SU-DHL-6 (cell line): ENCODE data around the gene SLC6A17.

Source experiments
- H2AFZ ChIP-seq: fragments of 200-600 bp; sonication (generic); 2 replicates; pipeline ENCODE4 v1.6.1; 2014; ENCODE audit warnings: low read depth, mild to moderate bottlenecking, moderate library complexity, mixed read lengths, antibody characterized with exemption, low read length; ENCODE audit not compliant: severe bottlenecking
- H3F3A ChIP-seq: fragments of 200-600 bp; shearing (Covaris generic); 2 replicates; pipeline ENCODE4 v1.6.0; 2016; ENCODE audit warnings: antibody characterized with exemption, mild to moderate bottlenecking; ENCODE audit not compliant: insufficient read depth
- H3K27ac ChIP-seq: fragments of 200-600 bp; sonication (generic); 2 replicates; pipeline ENCODE4 v1.5.1; 2016; ENCODE audit warnings: low read depth, mild to moderate bottlenecking, low read length, moderate library complexity, mixed read lengths
- H3K27me3 ChIP-seq: fragments of 200-600 bp; sonication (generic), shearing (Covaris generic); 2 replicates; pipeline ENCODE4 v1.6.0; 2014; ENCODE audit warnings: mild to moderate bottlenecking, low read length
- H3K36me3 ChIP-seq: fragments of 200-600 bp; sonication (generic); 2 replicates; pipeline ENCODE4 v1.6.1; 2014; ENCODE audit warnings: mild to moderate bottlenecking, low read length, mixed read lengths
- H3K4me2 ChIP-seq: fragments of 300-600, 200-600 bp; shearing (Covaris generic), sonication (generic); 2 replicates; pipeline ENCODE4 v1.6.0; 2014; ENCODE audit warnings: low read length, low read depth, mild to moderate bottlenecking; ENCODE audit not compliant: poor library complexity, severe bottlenecking
- H3K4me3 ChIP-seq: fragments of 200-600 bp; sonication (generic); 2 replicates; pipeline ENCODE4 v1.5.1; 2014; ENCODE audit warnings: antibody characterized with exemption, low read length, mild to moderate bottlenecking, mixed read lengths; ENCODE audit not compliant: insufficient read depth, poor library complexity, severe bottlenecking
- H3K79me2 ChIP-seq: fragments of 200-600 bp; sonication (generic); 2 replicates; pipeline ENCODE4 v1.6.1; 2014; ENCODE audit warnings: mild to moderate bottlenecking, low read length, moderate library complexity; ENCODE audit not compliant: insufficient read depth
- H3K9ac ChIP-seq: fragments of 200-600 bp; sonication (generic); 2 replicates; pipeline ENCODE4 v1.7.0; 2014; ENCODE audit warnings: mild to moderate bottlenecking, low read length
- H3K9me2 ChIP-seq: fragments of 200-600 bp; sonication (generic); replicated peaks from 2 replicates; pipeline ENCODE4 v1.6.1; 2014; ENCODE audit warnings: low read length; ENCODE audit not compliant: insufficient read depth
- H3K9me3 ChIP-seq: fragments of 200-600 bp; sonication (generic); 2 replicates; pipeline ENCODE4 v1.6.1; 2014; ENCODE audit warnings: low read length, mixed read lengths; ENCODE audit not compliant: insufficient read depth
- H4K20me1 ChIP-seq: fragments of 200-600 bp; sonication (generic); 2 replicates; pipeline ENCODE4 v1.6.1; 2014; ENCODE audit warnings: low read depth, mild to moderate bottlenecking, antibody characterized with exemption, low read length, moderate library complexity, mixed read lengths
- EZH2phosphoT487 ChIP-seq: fragments of 200-600 bp; sonication (generic), shearing (Covaris generic); conservative IDR thresholded peaks from 2 replicates; pipeline ENCODE4 v1.6.1; 2018; ENCODE audit warnings: mild to moderate bottlenecking, antibody characterized with exemption, low read length, moderate library complexity, mixed read lengths
- TF ChIP-seq, protein P1 (sequence below): fragments of 200-600 bp; sonication (generic); IDR thresholded peaks from one replicate; pipeline ENCODE4 v1.5.1; 2017; ENCODE audit warnings: antibody characterized with exemption, mild to moderate bottlenecking, low read length, moderate library complexity; ENCODE audit not compliant: insufficient read depth, poor library complexity, severe bottlenecking

SLC6A17 gene

DNA sequence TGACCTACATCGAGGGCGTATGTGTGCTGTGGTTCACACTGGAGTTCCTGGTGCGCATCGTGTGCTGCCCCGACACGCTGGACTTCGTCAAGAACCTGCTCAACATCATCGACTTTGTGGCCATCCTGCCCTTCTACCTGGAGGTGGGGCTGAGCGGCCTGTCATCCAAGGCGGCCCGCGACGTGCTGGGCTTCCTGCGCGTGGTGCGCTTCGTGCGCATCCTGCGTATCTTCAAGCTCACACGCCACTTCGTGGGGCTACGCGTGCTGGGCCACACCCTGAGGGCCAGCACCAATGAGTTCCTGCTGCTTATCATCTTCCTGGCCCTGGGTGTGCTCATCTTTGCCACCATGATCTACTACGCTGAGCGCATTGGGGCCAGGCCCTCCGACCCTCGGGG, 72.8 kb downstream of the SLC6A17 start:
- no peak overlapping the region for H2AFZ ChIP-seq
- no peaks in the 10 kb centered on the region for H3K36me3 ChIP-seq
- no peak overlapping the region for H3K4me3 ChIP-seq
- no peak overlapping the region for H3K27ac ChIP-seq
- TF ChIP-seq, protein P1, sequence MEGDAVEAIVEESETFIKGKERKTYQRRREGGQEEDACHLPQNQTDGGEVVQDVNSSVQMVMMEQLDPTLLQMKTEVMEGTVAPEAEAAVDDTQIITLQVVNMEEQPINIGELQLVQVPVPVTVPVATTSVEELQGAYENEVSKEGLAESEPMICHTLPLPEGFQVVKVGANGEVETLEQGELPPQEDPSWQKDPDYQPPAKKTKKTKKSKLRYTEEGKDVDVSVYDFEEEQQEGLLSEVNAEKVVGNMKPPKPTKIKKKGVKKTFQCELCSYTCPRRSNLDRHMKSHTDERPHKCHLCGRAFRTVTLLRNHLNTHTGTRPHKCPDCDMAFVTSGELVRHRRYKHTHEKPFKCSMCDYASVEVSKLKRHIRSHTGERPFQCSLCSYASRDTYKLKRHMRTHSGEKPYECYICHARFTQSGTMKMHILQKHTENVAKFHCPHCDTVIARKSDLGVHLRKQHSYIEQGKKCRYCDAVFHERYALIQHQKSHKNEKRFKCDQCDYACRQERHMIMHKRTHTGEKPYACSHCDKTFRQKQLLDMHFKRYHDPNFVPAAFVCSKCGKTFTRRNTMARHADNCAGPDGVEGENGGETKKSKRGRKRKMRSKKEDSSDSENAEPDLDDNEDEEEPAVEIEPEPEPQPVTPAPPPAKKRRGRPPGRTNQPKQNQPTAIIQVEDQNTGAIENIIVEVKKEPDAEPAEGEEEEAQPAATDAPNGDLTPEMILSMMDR: no peak
- no peak for TF ChIP-seq EZH2phosphoT487
- H3F3A ChIP-seq: no peaks in the 10 kb centered on the region
- H3K79me2 ChIP-seq: no peaks in the 10 kb centered on the region
- no peaks in the 10 kb centered on the region for H3K9me3 ChIP-seq
- H3K4me2 ChIP-seq: no peak overlapping the region
- H3K27me3 ChIP-seq: no peaks in the 10 kb centered on the region
- no peaks in the 10 kb centered on the region for H4K20me1 ChIP-seq
- H3K9me2 ChIP-seq: no peaks in the 10 kb centered on the region
- H3K9ac ChIP-seq: no peak overlapping the region

DNA sequence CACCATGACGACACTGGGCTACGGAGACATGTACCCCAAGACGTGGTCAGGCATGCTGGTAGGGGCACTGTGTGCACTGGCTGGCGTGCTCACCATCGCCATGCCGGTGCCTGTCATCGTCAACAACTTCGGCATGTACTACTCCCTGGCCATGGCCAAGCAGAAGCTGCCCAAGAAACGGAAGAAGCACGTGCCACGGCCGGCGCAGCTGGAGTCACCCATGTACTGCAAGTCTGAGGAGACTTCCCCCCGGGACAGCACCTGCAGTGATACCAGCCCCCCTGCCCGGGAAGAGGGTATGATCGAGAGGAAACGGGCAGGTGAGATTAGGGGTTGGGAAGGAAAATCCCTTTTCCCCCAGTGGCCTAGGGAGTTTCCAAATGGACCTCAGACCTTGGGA, 73.3 kb downstream of the SLC6A17 start:
- Histone ChIP-seq H3K27ac (no peak overlapping the region), H4K20me1 (no peaks in the 10 kb centered on the region), H3K79me2 (no peaks in the 10 kb centered on the region), H3K9ac (no peak overlapping the region), H3K9me2 (no peaks in the 10 kb centered on the region), H3K4me2 (no peak overlapping the region), H3K9me3 (no peaks in the 10 kb centered on the region), H2AFZ (no peak overlapping the region), H3K36me3 (no peaks in the 10 kb centered on the region), H3F3A (no peaks in the 10 kb centered on the region), H3K4me3 (no peak overlapping the region), H3K27me3 (no peaks in the 10 kb centered on the region)
- TF ChIP-seq, protein P1: no peak
- no peak for TF ChIP-seq EZH2phosphoT487

DNA sequence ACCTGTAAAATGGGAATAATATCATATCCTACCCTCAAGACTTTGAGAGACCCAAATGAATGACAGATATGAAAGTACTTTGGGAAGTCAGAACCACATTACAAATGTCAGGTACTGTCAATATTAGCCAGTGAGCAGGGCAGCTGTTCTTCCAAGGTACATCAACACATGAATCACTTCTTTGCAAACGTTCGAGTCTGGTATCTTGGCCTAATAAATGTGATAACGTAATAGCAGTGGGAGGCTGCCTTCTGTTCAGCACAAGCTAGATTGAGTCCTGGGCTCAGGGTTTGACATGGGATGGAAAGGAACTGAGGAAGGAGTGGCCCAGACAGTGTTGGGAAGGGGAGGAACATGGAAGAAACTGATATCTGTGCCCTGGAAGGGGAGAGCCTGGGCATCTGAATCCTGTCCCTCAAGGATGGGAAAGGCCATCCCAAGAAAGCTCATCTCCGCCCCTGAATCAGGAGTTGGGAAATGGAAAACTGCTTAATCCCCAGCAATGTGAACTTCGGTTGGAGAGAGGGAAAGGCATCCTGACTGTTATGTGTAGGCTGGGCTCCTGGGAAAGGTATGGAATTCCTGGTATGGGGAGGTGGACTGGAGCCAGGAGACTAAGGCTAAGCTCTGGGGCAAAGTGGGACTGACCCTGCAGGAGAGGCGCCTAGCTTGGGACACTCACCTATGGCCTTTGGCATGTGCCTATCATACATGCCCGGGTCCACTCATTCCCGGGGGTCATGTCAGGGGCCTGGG, 74.1 kb downstream of the SLC6A17 start:
- Histone ChIP-seq H3K27ac (no peak overlapping the region), H3F3A (no peaks in the 10 kb centered on the region), H3K4me3 (no peak overlapping the region), H3K9me3 (no peaks in the 10 kb centered on the region), H3K4me2 (no peak overlapping the region), H3K9ac (no peak overlapping the region), H3K79me2 (no peaks in the 10 kb centered on the region), H2AFZ (no peak overlapping the region), H3K9me2 (no peaks in the 10 kb centered on the region), H3K27me3 (no peaks in the 10 kb centered on the region), H3K36me3 (no peaks in the 10 kb centered on the region), H4K20me1 (no peaks in the 10 kb centered on the region)
- TF ChIP-seq, protein P1: no peak
- TF ChIP-seq EZH2phosphoT487: no peak
